HepG2 (cell line): ENCODE measurements around the gene C11orf68. TPM values are rescaled to one million over a fixed set of nuclear protein-coding genes. Genes with fewer than 3 reads are reported as not detected.
A peak's percentile ranks its signal among the peaks of the same experiment; 100 is the strongest.

Experiments
- ATAC-seq: fragments of 200-7000 bp; cut with Tn5 transposase; 3 replicates; pipeline ENCODE4 v1.9.1; 2020; ENCODE audit warnings: mild to moderate bottlenecking, moderate library complexity
- BruUV-seq: library from RNA; stranded (reverse); fragments of 400-500 nt; replicated peaks from 2 replicates; lab custom pipeline; 2021; lab: Mats Ljungman, UMichigan
- CTCF ChIA-PET: fragments of 300-600 bp; formaldehyde crosslinking; extraction: SDS; loops from one replicate; lab custom pipeline; 2021; ENCODE audit warnings: low total read pairs, inconsistent platforms, low intra/inter-chr PET ratio; lab: Yijun Ruan, JAX
- POLR2A ChIA-PET: fragments of 350-600 bp; sonication (Branson Sonifier 250); formaldehyde crosslinking; loops from one replicate; lab custom pipeline; 2020; ENCODE audit warnings: antibody characterized with exemption, inconsistent platforms; lab: Yijun Ruan, JAX
- DNase-seq: peaks from one replicate; pipeline ENCODE4 v3.0.0-alpha.2; 2015; ENCODE audit warnings: low spot score
- FAIRE-seq: peaks from 3 replicates; lab custom pipeline; 2011; peaks lifted over from hg19 to GRCh38; lab: Jason Lieb, UNC
- H2AFZ ChIP-seq: one replicate; pipeline ENCODE4 v1.6.1; 2011; ENCODE audit warnings: low read length, inconsistent platforms
- H3K27ac ChIP-seq: fragments of 300-600 bp; 3 replicates; pipeline ENCODE4 v1.8.0; 2011; ENCODE audit warnings: mixed run types, mild to moderate bottlenecking, mixed read lengths, low read length, inconsistent platforms; ENCODE audit not compliant: insufficient read depth; ENCODE audit errors: extremely low read length
- H3K27me3 ChIP-seq, 2 experiments: fragments of 200-600 bp in 1 of 2; 2 replicates in 1 of 2; 3 replicates in 1 of 2; pipeline versions ENCODE4 v1.6.0 to v1.8.0; 2011; ENCODE audit warnings: low read length in 2 of 2, mild to moderate bottlenecking in 2 of 2, moderate library complexity in 2 of 2, inconsistent platforms in 1 of 2; ENCODE audit not compliant: insufficient read depth in 2 of 2, control insufficient read depth in 1 of 2
- H3K36me3 ChIP-seq, 2 experiments: fragments of 200-600 bp in 1 of 2; replicated peaks in 1 of 2; 2 replicates in 1 of 2; 3 replicates in 1 of 2; pipeline versions ENCODE4 v1.5.1 to v1.8.0; 2011; ENCODE audit warnings: low read length in 2 of 2, inconsistent platforms in 1 of 2; ENCODE audit not compliant: insufficient read depth in 2 of 2, control insufficient read depth in 1 of 2
- H3K4me1 ChIP-seq: 2 replicates; pipeline ENCODE4 v1.5.1; 2012; ENCODE audit warnings: low read length, inconsistent platforms; ENCODE audit not compliant: insufficient read depth
- H3K4me2 ChIP-seq: 2 replicates; pipeline ENCODE4 v1.6.0; 2011; ENCODE audit warnings: low read depth, low read length, inconsistent platforms
- H3K4me3 ChIP-seq, 3 experiments: fragments of 200-600 bp in 1 of 3; sonication (generic), shearing (Covaris generic) in 1 of 3; replicated peaks in 1 of 3; 2 replicates each; pipeline ENCODE4 v1.5.1; 2011 to 2016; ENCODE audit warnings: low read length in 3 of 3, inconsistent platforms in 2 of 3, low read depth in 2 of 3, mild to moderate bottlenecking in 2 of 3, control low read depth in 1 of 3, mixed read lengths in 1 of 3; ENCODE audit not compliant: insufficient read depth in 1 of 3
- H3K79me2 ChIP-seq: one replicate; pipeline ENCODE4 v1.6.1; 2011; ENCODE audit warnings: low read length, inconsistent platforms; ENCODE audit not compliant: insufficient read depth
- H3K9ac ChIP-seq: 2 replicates; pipeline ENCODE4 v1.6.0; 2011; ENCODE audit warnings: mild to moderate bottlenecking, low read depth, low read length, inconsistent platforms; ENCODE audit not compliant: insufficient read depth
- H3K9me3 ChIP-seq: 2 replicates; pipeline ENCODE4 v1.5.1; 2012; ENCODE audit warnings: mild to moderate bottlenecking, low read length
- H4K20me1 ChIP-seq: 2 replicates; pipeline ENCODE4 v1.6.0; 2011; ENCODE audit warnings: inconsistent platforms, mild to moderate bottlenecking, low read length, moderate library complexity; ENCODE audit not compliant: insufficient read depth
- AGO2 ChIP-seq: fragments of 200-400 bp; formaldehyde crosslinking; optimal IDR thresholded peaks from 2 replicates; pipeline ENCODE3; 2017; ENCODE audit warnings: mild to moderate bottlenecking, low read depth, low read length, moderate library complexity
- CCDC6 ChIP-seq: sonication (generic); formaldehyde crosslinking; IDR thresholded peaks from 2 replicates; pipeline ENCODE4 v1.8.1; 2022; ENCODE audit warnings: mild to moderate bottlenecking, missing genetic modification reagents, moderate library complexity
- FOXC1 ChIP-seq: sonication (generic); formaldehyde crosslinking; IDR thresholded peaks from 2 replicates; pipeline ENCODE4 v1.8.0; 2022; ENCODE audit warnings: mild to moderate bottlenecking, missing genetic modification reagents, borderline replicate concordance
- MAFG ChIP-seq: sonication (generic); formaldehyde crosslinking; IDR thresholded peaks from 2 replicates; pipeline ENCODE4 v1.5.1; 2020; ENCODE audit warnings: mild to moderate bottlenecking, missing genetic modification reagents
- PTBP1 ChIP-seq: fragments of 200-400 bp; formaldehyde crosslinking; IDR thresholded peaks from 2 replicates; pipeline ENCODE4 v1.6.1; 2018; ENCODE audit warnings: low read length, low read depth; ENCODE audit not compliant: poor library complexity, severe bottlenecking
- ZFP90 ChIP-seq: sonication (generic); formaldehyde crosslinking; IDR thresholded peaks from 2 replicates; pipeline ENCODE4 v1.8.0; 2022; ENCODE audit warnings: missing genetic modification reagents, mild to moderate bottlenecking, inconsistent platforms, borderline replicate concordance
- ZFY ChIP-seq: sonication (generic); formaldehyde crosslinking; IDR thresholded peaks from 2 replicates; pipeline ENCODE4 v1.4.0; 2020; ENCODE audit warnings: missing genetic modification reagents
- ZNF34 ChIP-seq: sonication (generic); formaldehyde crosslinking; IDR thresholded peaks from 2 replicates; pipeline ENCODE4 v1.4.0; 2020; ENCODE audit warnings: mild to moderate bottlenecking, missing genetic modification reagents, borderline replicate concordance
- ZNF564 ChIP-seq: sonication (generic); formaldehyde crosslinking; IDR thresholded peaks from 2 replicates; pipeline ENCODE4 v1.8.1; 2023; ENCODE audit warnings: mild to moderate bottlenecking, missing genetic modification reagents
- WGBS: methylation state at CpG from one replicate; pipeline ENCODE4 v1.1.6; 2017; ENCODE audit warnings: low lambda C conversion rate; 5-methylcytosine and 5-hydroxymethylcytosine counted together
- in situ Hi-C: cut with HindIII; loops from 2 replicates; pipeline ENCODE4 v1.10.0; 2017; ENCODE audit warnings: low pct_unique_long_range_greater_than_20kb; ENCODE audit not compliant: extremely low pct_ligation_motif_present
- intact Hi-C: fragments of 100-400 bp; cut with micrococcal nuclease; formaldehyde crosslinking; loops from one replicate; pipeline ENCODE4 v1.10.0; 2022; ENCODE audit not compliant: unreplicated experiment
- polyA plus RNA-seq, 8 experiments: library from polyadenylated mRNA; depleted of rRNA in 3 of 8; stranded (reverse) in 7 of 8; unstranded in 1 of 8; fragments of >200 nt; fragmentation: Illumina TruSeq in 4 of 8; extraction: Trizol in 4 of 8; gene quantifications; 2 replicates each; pipeline versions ENCODE4 v1.2.1 to v1.2.3, GENCODE V29; 2011 to 2016; ENCODE audit warnings: low read depth in 4 of 8, missing spikeins in 1 of 8, mixed read lengths in 1 of 8; ENCODE audit not compliant: insufficient read depth in 1 of 8
- total RNA-seq, 5 experiments: library from RNA; depleted of rRNA; stranded (reverse); fragments of >200 nt; fragmentation: Illumina TruSeq; extraction: Trizol; gene quantifications; 2 replicates each; pipeline ENCODE4 v1.2.3, GENCODE V29; 2016; ENCODE audit warnings: low read depth in 1 of 5
- TF ChIP-seq, protein P1 (sequence below): sonication (generic); formaldehyde crosslinking; IDR thresholded peaks from 2 replicates; pipeline ENCODE4 v1.8.0; 2022; ENCODE audit warnings: missing genetic modification reagents, mild to moderate bottlenecking, moderate library complexity, borderline replicate concordance

C11orf68 gene
- total and polyA plus RNA-seq, 2 of the 13 experiments (the other 11 are each of a cell fraction or from before 2014, with no cell fraction given), result 8.4 to 28.3 TPM

DNA sequence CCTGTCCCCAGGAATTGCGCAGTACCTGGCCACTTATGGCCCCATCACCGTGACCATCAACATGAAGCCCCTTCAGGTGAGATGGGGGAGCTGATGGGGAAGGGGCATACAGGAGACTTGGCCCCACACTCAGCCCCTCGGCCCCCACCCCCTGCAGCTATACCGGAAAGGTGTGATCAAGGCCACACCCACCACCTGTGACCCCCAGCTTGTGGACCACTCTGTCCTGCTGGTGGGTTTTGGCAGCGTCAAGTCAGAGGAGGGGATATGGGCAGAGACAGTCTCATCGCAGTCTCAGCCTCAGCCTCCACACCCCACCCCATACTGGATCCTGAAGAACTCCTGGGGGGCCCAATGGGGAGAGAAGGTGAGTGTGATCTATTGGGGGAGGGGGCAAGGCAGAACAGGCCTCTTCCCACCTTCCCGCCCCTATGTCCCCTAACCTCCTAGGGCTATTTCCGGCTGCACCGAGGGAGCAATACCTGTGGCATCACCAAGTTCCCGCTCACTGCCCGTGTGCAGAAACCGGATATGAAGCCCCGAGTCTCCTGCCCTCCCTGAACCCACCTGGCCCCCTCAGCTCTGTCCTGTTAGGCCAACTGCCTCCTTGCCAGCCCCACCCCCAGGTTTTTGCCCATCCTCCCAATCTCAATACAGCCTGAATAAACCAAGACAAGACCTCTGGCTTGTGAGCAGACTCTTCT lies 35.7 kb downstream of the C11orf68 start (continued):
- no peak for TF ChIP-seq PTBP1
- TF ChIP-seq ZFP90 (CRISPR knock-in tag), result no peak
- no peak for TF ChIP-seq ZNF34 (CRISPR knock-in tag)
- no peak for TF ChIP-seq ZNF564 (CRISPR knock-in tag)
- no peak for TF ChIP-seq CCDC6 (CRISPR knock-in tag)
- TF ChIP-seq MAFG, result no peak
- no peak for TF ChIP-seq ZFY (CRISPR knock-in tag)

DNA sequence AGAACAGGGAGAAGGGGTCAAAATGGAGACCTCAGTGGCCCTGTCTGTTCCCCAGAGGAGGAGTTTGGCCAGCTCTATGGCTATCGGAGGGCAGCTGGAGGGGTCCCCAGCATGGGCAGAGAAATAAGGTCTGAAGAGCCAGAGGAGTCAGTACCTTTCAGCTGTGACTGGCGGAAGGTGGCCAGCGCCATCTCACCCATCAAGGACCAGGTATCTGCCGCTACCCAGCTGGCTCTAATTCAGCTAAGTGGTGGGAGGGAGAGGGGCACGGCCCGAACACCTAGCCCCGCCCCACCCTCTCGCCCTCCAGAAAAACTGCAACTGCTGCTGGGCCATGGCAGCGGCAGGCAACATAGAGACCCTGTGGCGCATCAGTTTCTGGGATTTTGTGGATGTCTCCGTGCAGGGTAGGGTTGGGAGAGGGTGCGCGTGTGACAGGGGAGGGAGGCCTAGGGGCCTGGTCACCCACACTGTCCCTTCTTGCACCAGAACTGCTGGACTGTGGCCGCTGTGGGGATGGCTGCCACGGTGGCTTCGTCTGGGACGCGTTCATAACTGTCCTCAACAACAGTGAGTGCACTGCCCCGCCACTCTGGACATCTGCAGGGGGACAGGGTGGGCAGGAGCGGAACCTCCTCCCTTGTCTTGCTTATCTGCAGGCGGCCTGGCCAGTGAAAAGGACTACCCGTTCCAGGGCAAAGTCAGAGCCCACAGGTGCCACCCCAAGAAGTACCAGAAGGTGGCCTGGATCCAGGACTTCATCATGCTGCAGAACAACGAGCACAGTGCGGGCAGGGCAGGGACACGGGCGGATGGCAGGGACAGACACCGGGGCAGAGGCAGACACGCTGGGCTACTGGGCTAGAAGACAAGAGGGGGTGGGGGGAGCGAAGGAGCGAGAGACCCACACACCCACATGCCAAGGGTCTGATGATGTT lies 36.5 kb downstream of the C11orf68 start:
- TF ChIP-seq, protein P1, sequence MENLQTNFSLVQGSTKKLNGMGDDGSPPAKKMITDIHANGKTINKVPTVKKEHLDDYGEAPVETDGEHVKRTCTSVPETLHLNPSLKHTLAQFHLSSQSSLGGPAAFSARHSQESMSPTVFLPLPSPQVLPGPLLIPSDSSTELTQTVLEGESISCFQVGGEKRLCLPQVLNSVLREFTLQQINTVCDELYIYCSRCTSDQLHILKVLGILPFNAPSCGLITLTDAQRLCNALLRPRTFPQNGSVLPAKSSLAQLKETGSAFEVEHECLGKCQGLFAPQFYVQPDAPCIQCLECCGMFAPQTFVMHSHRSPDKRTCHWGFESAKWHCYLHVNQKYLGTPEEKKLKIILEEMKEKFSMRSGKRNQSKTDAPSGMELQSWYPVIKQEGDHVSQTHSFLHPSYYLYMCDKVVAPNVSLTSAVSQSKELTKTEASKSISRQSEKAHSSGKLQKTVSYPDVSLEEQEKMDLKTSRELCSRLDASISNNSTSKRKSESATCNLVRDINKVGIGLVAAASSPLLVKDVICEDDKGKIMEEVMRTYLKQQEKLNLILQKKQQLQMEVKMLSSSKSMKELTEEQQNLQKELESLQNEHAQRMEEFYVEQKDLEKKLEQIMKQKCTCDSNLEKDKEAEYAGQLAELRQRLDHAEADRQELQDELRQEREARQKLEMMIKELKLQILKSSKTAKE, result no peak
- TF ChIP-seq AGO2 (peak; percentile 63), FOXC1 (CRISPR knock-in tag) (no peak)
- intact Hi-C loops (no loop called here), in situ Hi-C loops (loop anchor here (5.0 kb wide), 1 partner anchor 105 kb away; no protein-coding TSS in a partner anchor)
- Histone ChIP-seq H3K79me2 (no peaks in the 10 kb centered on the region), H3K4me3 (no peak overlapping the region), H3K9ac (no peak overlapping the region), H3K4me1 (peaks cover 39% of the 10 kb centered on the region), H3K27ac (no peak overlapping the region), H3K36me3 (peaks cover 4 to 19% of the 10 kb centered on the region in 2 experiments; a peak in 4 of 5 replicates), H3K9me3 (no peaks in the 10 kb centered on the region), H3K27me3 (no peaks in the 10 kb centered on the region), H3K4me2 (no peak overlapping the region), H2AFZ (no peak overlapping the region), H4K20me1 (no peaks in the 10 kb centered on the region)
- WGBS, result 98% methylated on average over 19 of the region's 30 CpGs
- CTCF ChIA-PET, result interaction anchor here (2.9 kb wide), 1 partner anchor 106 kb away, joined by 77 read pairs; no protein-coding TSS in a partner anchor
- no peak for FAIRE-seq
- no peak for DNase-seq
- ATAC-seq, result no peak
- BruUV-seq, result no TSS peak
- POLR2A ChIA-PET, result no interaction called here
